Placental pericyte (primary cell): ENCODE results near the gene KY. TPM values are rescaled to one million over a fixed set of nuclear protein-coding genes. Genes with fewer than 3 reads are reported as not detected.

ENCODE experiments used
- total RNA-seq: library from RNA; depleted of rRNA; stranded (reverse); fragments of >200 nt; gene quantifications from 2 replicates; pipeline ENCODE4 v1.2.3, GENCODE V29; 2012

KY gene
- 0.43 TPM in 1 of 2 replicates, not detected in the other for total RNA-seq

DNA sequence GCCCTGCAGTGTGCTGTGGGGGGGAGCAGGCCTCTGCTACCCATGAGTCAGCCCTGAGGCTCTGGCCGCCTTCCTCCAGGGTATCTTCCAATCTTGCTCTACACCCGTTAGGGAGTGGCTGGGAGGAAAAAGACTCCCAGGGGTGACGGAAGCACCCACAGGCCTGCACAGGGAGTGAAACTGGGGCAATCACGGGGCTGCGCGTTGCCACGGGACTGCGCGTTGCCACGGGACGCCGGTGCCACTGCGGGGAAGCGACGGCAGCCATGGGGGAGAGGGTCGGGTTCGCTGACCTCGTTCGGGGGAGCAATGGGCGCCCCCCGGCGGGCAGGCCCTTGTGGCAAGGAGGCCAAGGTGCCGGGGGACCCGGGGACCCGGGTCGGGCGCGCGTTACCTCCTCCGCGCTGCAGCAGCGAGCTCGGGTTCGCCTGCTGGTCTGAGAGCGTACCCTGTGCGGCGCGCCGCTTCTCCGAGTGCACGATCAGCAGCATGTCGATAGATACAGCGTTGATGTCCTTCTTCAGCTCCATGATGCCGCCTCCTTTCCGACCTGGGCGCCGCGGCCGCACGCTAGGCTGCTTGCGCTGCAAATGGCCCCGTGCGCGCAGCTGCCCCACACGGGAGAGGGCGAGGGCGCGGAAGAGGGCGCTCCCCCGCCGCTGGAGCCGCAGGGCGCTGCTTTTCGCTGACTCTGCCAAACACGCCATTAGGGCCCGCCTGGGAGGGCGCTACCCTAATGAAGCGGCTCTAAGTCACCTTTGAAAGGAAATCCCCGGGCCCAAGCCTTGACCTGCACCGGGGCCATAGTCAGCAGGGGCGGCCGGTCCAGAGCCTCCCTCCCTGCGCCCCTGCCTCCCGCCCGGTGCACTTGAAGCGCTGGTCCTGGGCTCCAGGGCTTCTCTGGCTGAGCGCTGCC, at the start of gene KY:
Gene KY, minus strand, starts transcription at position 592 of the 916 bp plus-strand sequence. Its CDS starts 62 bp downstream, at position 530.

Other genes starting within 250 kb of the KY start
- 59.3 and 67.2 TPM in 2 replicates for gene ANAPC13, start 165.0 kb downstream of the KY start, total RNA-seq
- 11.7 and 12.3 TPM in 2 replicates for gene CEP63, start 165.0 kb downstream of the KY start, total RNA-seq
- gene EPHB1, start 144.2 kb upstream of the KY start, total RNA-seq = 0.88 and 1.0 TPM in 2 replicates